Adrenal gland (tissue), 12 donors: Measurements from ENCODE around the gene PLAC8. TPM values are rescaled to one million over a fixed set of nuclear protein-coding genes. Genes with fewer than 3 reads are reported as not detected.

ENCODE experiments used
- DNase-seq, 7 donors: peaks; one replicate each; pipeline ENCODE4 v3.0.0-alpha.2; 2019 to 2020
- H3K27ac ChIP-seq, 5 donors: fragments of 200-600 bp; sonication (generic) in 4 of 5; 1 replicate in 3 of 5; 2 replicates in 2 of 5; pipeline versions ENCODE4 v1.5.1 to v1.8.0; 2016 to 2020; ENCODE audit warnings: mild to moderate bottlenecking in 1 of 5
- H3K27me3 ChIP-seq: fragments of 200-600 bp; 2 replicates; pipeline ENCODE4 v1.8.0; 2021
- H3K36me3 ChIP-seq, 2 donors: fragments of 200-600 bp; replicated peaks in 1 of 2; 1 replicate in 1 of 2; 2 replicates in 1 of 2; pipeline versions ENCODE4 v1.5.1 to v1.8.0; 2018 to 2022
- H3K4me1 ChIP-seq, 2 donors: fragments of 200-600 bp; replicated peaks in 1 of 2; 1 replicate in 1 of 2; 2 replicates in 1 of 2; pipeline versions ENCODE4 v1.5.1 to v1.8.0; 2018 to 2021
- H3K4me3 ChIP-seq, 4 donors: fragments of 200-600 bp; sonication (generic) in 3 of 4; one replicate each; pipeline ENCODE4 v1.5.1; 2016 to 2018
- H3K9me3 ChIP-seq, 3 donors: fragments of 200-600 bp; sonication (generic) in 1 of 3; replicated peaks in 1 of 3; 1 replicate in 2 of 3; 2 replicates in 1 of 3; pipeline versions ENCODE4 v1.5.1 to v1.8.0; 2016 to 2021
- CTCF ChIP-seq, 6 experiments: fragments of 450-650 bp in 4 of 6; fragments of 200-600 bp in 2 of 6; sonication (generic) in 1 of 6; IDR thresholded peaks; 1 replicate in 5 of 6; 2 replicates in 1 of 6; pipeline versions ENCODE4 v1.5.1 to v1.8.0; 2016 to 2021; ENCODE audit warnings: antibody characterized with exemption in 6 of 6, mild to moderate bottlenecking in 2 of 6, moderate library complexity in 1 of 6
- POLR2A ChIP-seq, 2 donors: fragments of 450-650 bp; IDR thresholded peaks; one replicate each; pipeline ENCODE4 v1.6.1; 2017; ENCODE audit warnings: antibody characterized with exemption in 2 of 2, mild to moderate bottlenecking in 2 of 2, moderate library complexity in 1 of 2
- WGBS, 4 donors: extraction: QIAGEN DNeasy Blood & Tissue Kit in 2 of 4; methylation state at CpG; one replicate each; pipeline versions ENCODE4 v1.1.5 to v1.1.7; 2013 to 2017; 5-methylcytosine and 5-hydroxymethylcytosine counted together
- intact Hi-C, 2 donors: fragments of 100-400 bp; cut with DNase I; formaldehyde crosslinking; loops; one replicate each; pipeline versions ENCODE4 v1.14.1 to v1.15.0; 2022 to 2023
- polyA plus RNA-seq, 3 donors: library from polyadenylated mRNA; stranded (reverse); fragments of 200-250 nt in 2 of 3; fragments of 350-450 nt in 1 of 3; fragmentation: Illumina TruSeq in 1 of 3; extraction: RNeasy Lipid Tissue Mini Kit (QIAGEN cat#74804) in 1 of 3; gene quantifications; one replicate each; pipeline ENCODE4 v1.2.3, GENCODE V29; 2013 to 2014
- total RNA-seq, 9 donors: library from RNA; depleted of rRNA in 4 of 9; stranded (reverse); fragments of >200 nt in 4 of 9; fragments of 120-200 nt in 1 of 9; fragmentation: NEBNext Ultra II Directional in 1 of 9; extraction: Animal tissue kit (Norgen Biotek cat#: 25700) in 1 of 9; gene quantifications; one replicate each; pipeline versions ENCODE4 v1.1.0 to v1.2.4, GENCODE V29; 2013 to 2023
- donor health status: healthy with polysubstance abuse.
- donor health status: Bipolar disorder and iron deficiency.
- donor health status: DM: yes; HTN: yes; CAD: no.
- donor health status: DM: no; HTN: no; CAD: no.
- donor health status: DM: no; HTN: no; CAD: no.
- donor health status: DM: yes; HTN: yes; CAD: no.

Gene PLAC8
- total and polyA plus RNA-seq, 12 donors: 1.4 to 14.4 (median 2.9) TPM; not detected in 1

GRCh38 chr4:83118869-83119268, 4.3 kb upstream of the PLAC8 start:
- WGBS, 4 donors: 69 to 82% (median 75%) methylated on average over 2 of the region's 2 CpGs
- intact Hi-C loops: no loop called here
- Histone ChIP-seq H3K27me3 (no peaks in the 10 kb centered on the region), H3K27ac (no peak overlapping the region), H3K36me3 (no peaks in the 10 kb centered on the region), H3K4me3 (no peak overlapping the region), H3K9me3 (no peaks in the 10 kb centered on the region), H3K4me1 (no peaks in the 10 kb centered on the region)
- TF ChIP-seq CTCF (IDR thresholded peaks at IDR 0.05) (no peak), POLR2A (IDR thresholded peaks at IDR 0.05) (no peak)
- DNase-seq: no peak

- TF ChIP-seq CTCF (IDR thresholded peaks at IDR 0.05) (no peak), POLR2A (IDR thresholded peaks at IDR 0.05) (no peak)
- WGBS, 4 donors: 73 to 94% (median 80%) methylated on average over 8 of the region's 8 CpGs
- no peak for DNase-seq
Measured at GRCh38 chr4:83115656-83116285, 1.2 kb upstream of the PLAC8 start.

GRCh38 chr4:83115000-83115399, 471 bp upstream of the PLAC8 start:
- no peak for DNase-seq
- intact Hi-C loops: no loop called here
- Histone ChIP-seq H3K4me3 (no peak overlapping the region), H3K9me3 (no peaks in the 10 kb centered on the region), H3K4me1 (peaks cover 0 to 7% of the 10 kb centered on the region in 2 donors), H3K36me3 (no peaks in the 10 kb centered on the region), H3K27me3 (no peaks in the 10 kb centered on the region), H3K27ac (no peak overlapping the region)
- TF ChIP-seq POLR2A (IDR thresholded peaks at IDR 0.05) (no peak), CTCF (IDR thresholded peaks at IDR 0.05) (no peak)

More at GRCh38 chr4:83115656-83116285, 1.2 kb upstream of the PLAC8 start:
- Histone ChIP-seq H3K9me3 (no peaks in the 10 kb centered on the region), H3K4me1 (peaks cover 0 to 1% of the 10 kb centered on the region in 2 donors), H3K27me3 (no peaks in the 10 kb centered on the region), H3K27ac (no peak overlapping the region), H3K36me3 (no peaks in the 10 kb centered on the region), H3K4me3 (no peak overlapping the region)
- intact Hi-C loops: no loop called here

GRCh38 chr4:83113429-83113786, 1.1 kb downstream of the PLAC8 start:
- intact Hi-C loops: no loop called here
- no peak for TF ChIP-seq POLR2A (IDR thresholded peaks at IDR 0.05)
- no peak for TF ChIP-seq CTCF (IDR thresholded peaks at IDR 0.05)
- no peaks in the 10 kb centered on the region for H3K36me3 ChIP-seq
- H3K4me1 ChIP-seq: peaks cover 0 to 7% of the 10 kb centered on the region in 2 donors
- 55 to 72% (median 61%) methylated on average over 3 of the region's 3 CpGs for WGBS, 4 donors
- H3K27me3 ChIP-seq: no peaks in the 10 kb centered on the region
- DNase-seq: no peak
- H3K9me3 ChIP-seq: no peaks in the 10 kb centered on the region
- H3K4me3 ChIP-seq: no peak overlapping the region
- H3K27ac ChIP-seq: no peak overlapping the region
